Brain pericyte (primary cell): ENCODE measurements around the gene MBTPS1.

Experiments
- DNase-seq: peaks from one replicate; pipeline ENCODE4 v3.0.0-alpha.2; 2012; ENCODE audit warnings: low read depth, low spot score

Gene MBTPS1

DNA sequence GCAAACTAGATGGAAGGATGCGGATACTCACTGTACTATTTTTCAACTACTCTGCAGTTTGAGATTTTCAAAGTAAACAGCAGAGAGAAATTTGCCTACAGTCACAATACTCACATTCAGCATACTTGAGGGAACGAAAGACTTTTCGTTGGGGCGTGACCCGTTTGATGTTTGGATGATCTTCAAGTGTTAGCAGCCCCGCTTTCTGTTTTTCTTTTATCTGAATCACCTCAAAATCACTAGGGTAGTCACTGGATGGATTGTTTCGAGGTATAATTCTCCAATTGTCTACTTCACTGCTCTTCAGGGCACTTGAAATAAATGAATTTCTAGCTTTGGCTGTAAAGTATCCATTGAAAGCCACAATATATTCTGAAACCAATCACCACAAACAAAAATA lies 17.8 kb downstream of the MBTPS1 start:
- DNase-seq = no peak

GRCh38 chr16:84096447-84097005 lies 20.2 kb downstream of the MBTPS1 start:
- DNase-seq = no peak

GRCh38 chr16:84095466-84095865 lies 21.3 kb downstream of the MBTPS1 start:
- no peak for DNase-seq

DNA sequence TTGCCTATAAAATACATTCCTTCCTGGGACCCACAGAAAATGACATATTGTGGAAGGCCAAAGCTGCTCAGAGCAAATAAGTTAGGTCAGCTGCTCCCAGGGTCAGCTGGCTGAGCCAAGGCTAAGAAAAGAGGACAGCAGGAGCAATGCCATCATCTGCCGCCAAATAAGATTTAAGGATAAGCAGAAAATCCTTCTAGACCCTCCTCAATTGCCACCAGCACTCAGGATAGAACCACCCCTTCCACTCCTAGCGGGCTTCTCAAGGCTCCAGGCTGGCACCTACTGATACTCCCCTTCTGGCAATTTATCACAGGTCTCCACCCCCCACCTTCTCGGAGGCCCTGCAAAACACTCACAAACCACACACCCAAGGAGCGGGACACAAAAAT lies 22.9 kb downstream of the MBTPS1 start:
- no peak for DNase-seq

- no peak for DNase-seq
Observed at GRCh38 chr16:84093120-84093878, 23.4 kb downstream of the MBTPS1 start.

GRCh38 chr16:84091460-84091859 lies 25.3 kb downstream of the MBTPS1 start:
- DNase-seq = no peak

GRCh38 chr16:84090211-84090610 lies 26.5 kb downstream of the MBTPS1 start:
- DNase-seq = no peak

GRCh38 chr16:84088695-84089395 lies 27.9 kb downstream of the MBTPS1 start:
- no peak for DNase-seq

DNA sequence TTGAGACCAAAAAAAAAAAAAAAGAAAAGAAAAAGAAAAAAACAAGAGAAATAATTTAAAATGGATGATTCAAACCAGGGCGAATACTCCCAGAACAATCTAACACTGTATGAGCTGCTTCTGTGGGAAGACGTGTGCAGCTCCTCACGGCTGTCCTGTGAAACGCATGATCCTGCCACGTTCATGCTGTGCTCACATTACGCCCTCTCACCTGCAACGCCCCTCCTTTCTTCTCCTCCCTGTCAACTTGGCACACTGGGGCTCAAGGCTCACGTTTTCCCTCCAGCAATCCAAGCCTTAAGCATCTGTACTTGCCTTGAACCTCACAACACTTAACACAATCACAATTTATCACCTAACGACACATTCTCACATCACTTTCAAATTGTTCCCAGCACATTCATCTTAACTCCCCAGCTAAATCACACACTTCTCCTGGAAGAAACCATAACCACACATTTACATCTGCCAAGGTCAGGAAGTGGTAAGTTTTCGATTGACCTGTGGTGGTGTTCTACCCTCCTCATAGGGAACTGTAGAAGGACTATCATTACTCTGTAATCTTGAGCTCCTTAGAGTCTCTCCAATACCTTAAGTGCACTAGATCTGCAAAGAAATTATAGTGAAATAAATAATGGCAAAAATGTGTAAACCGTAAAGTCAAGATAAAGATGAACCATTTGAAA lies 29.1 kb downstream of the MBTPS1 start:
- no peak for DNase-seq

- no peak for DNase-seq
Observed at GRCh38 chr16:84087001-84087400, 29.7 kb downstream of the MBTPS1 start.

DNA sequence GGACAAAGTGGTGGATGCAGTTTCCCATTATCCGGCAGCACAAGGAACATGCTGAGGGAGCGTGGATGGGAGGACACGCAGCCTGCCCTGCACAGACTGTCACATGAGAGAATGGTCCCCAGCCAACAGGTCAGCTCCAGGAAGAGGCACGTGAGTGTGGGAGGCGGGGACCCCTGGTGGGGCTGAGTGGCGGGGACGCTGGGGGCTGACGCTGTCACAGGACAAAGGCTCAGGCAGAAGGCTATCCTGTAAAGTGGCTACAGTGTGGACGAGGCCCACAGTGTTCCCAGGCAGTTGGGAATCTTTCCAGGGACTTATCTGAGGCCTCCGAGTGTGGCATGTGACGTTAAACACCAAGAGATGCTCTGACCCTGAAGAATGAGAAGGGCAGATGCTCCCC lies 30.4 kb downstream of the MBTPS1 start:
- DNase-seq = no peak

DNA sequence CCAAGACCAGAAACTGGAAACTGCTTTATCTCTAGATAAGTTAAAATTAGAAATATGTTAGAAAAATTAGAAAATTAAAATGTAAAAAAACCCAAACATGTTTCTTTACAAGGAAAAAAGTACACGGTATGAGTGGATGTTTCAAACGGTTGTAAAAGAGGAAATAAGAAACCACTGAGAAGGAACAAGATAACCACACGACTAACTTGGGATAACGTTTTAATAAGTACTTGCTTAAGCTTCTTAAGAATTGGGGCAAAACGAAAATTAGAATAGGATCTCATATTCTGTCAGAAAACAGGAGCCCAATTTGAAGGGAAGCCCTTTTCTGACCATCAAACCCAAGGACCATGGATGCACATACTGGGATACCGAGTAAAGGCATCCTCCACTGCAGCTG lies 31.0 kb downstream of the MBTPS1 start:
- no peak for DNase-seq

DNA sequence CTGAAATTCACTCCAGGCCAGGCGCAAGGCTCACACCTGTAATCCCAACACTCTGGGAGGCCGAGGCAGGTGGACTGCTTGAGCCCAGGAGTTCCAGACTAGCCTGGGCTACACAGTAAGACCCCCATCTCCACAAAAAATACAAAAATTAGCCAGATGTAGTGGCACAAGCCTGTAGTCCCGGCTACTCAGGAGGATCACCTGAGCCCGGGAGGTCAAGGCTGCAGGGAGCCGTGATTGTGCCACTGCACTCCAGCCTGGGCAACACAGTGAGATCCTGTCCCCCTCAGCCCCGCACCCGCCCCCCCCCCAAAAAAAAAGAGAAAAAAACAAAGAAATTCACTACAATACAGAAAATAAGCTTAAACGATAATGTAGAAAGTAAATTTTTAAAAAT lies 31.5 kb downstream of the MBTPS1 start:
- no peak for DNase-seq

DNA sequence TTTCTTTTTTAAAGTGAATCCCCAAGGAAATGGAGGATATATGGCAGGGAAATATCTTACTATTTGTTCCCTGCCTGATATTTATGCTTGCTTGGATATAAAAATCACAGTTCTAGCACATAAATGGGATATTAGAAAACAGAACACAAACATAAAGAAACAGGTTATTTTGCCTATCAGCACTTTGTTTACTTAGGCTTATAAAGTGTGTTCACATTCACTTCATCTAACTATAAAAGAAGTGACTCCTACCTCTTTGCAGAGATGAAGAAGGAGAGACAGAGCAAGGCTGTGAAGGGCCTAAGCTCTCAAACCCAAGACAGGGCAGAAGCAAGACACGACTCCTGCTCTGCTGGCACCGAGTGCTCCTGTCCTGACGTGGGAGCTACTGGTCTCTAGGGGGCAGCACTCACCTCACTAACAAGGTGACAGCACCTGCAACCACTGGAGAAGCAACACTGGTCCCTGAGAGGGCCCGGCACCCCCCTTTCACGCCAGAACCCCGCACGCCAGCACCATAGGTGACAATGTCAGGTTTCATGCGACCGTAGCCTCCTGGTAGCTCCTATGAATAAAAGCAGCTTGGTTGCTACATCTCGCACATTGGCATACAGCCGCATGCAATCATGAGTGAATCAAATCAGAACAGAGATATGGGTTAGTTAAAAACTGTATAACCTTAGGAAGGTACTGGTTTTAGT lies 32.0 kb downstream of the MBTPS1 start:
- no peak for DNase-seq

GRCh38 chr16:84082835-84083569 lies 33.7 kb downstream of the MBTPS1 start:
- no peak for DNase-seq

- no peak for DNase-seq
Observed at GRCh38 chr16:84082110-84082509, 34.6 kb downstream of the MBTPS1 start.

GRCh38 chr16:84081446-84081989 lies 35.2 kb downstream of the MBTPS1 start:
- DNase-seq = no peak

GRCh38 chr16:84080813-84081212 lies 35.9 kb downstream of the MBTPS1 start:
- no peak for DNase-seq

GRCh38 chr16:84080378-84080777 lies 36.4 kb downstream of the MBTPS1 start:
- DNase-seq = no peak

- DNase-seq = no peak
Observed at GRCh38 chr16:84079664-84080063, 37.1 kb downstream of the MBTPS1 start.

- DNase-seq = no peak
Observed at GRCh38 chr16:84075376-84075775, 41.4 kb downstream of the MBTPS1 start.
